CD14-positive monocyte (primary cell): ENCODE results near the gene PTPRR. TPM values are rescaled to one million over a fixed set of nuclear protein-coding genes. Genes with fewer than 3 reads are reported as not detected.
A peak's percentile ranks its signal among the peaks of the same experiment; 100 is the strongest.

ENCODE experiments used
- DNase-seq, 3 donors: peaks; one replicate each; pipeline ENCODE4 v3.0.0-alpha.2; 2011 to 2022
- H2AFZ ChIP-seq: 2 replicates; pipeline ENCODE4 v1.6.0; 2012; ENCODE audit warnings: mild to moderate bottlenecking, low read depth, low read length, inconsistent platforms; ENCODE audit not compliant: insufficient read depth, poor library complexity, severe bottlenecking
- H3K27ac ChIP-seq, 2 donors: 1 replicate in 1 of 2; 2 replicates in 1 of 2; pipeline ENCODE4 v1.5.1; 2012 to 2013; ENCODE audit warnings: low read length in 2 of 2, control low read depth in 1 of 2, inconsistent platforms in 1 of 2, low read depth in 1 of 2, mild to moderate bottlenecking in 1 of 2
- H3K27me3 ChIP-seq, 2 donors: one replicate each; pipeline versions ENCODE4 v1.6.0 to v1.6.1; 2011 to 2013; ENCODE audit warnings: low read length in 2 of 2; ENCODE audit not compliant: control insufficient read depth in 2 of 2, insufficient read depth in 2 of 2
- H3K36me3 ChIP-seq, 2 donors: replicated peaks in 1 of 2; 1 replicate in 1 of 2; 2 replicates in 1 of 2; pipeline versions ENCODE4 v1.5.1 to v1.6.1; 2012 to 2013; ENCODE audit warnings: low read length in 2 of 2, control low read depth in 1 of 2, inconsistent platforms in 1 of 2, mild to moderate bottlenecking in 1 of 2; ENCODE audit not compliant: insufficient read depth in 2 of 2, control insufficient read depth in 1 of 2
- H3K4me1 ChIP-seq, 2 donors: 1 replicate in 1 of 2; 2 replicates in 1 of 2; pipeline versions ENCODE4 v1.5.1 to v1.6.1; 2012 to 2013; ENCODE audit warnings: low read length in 2 of 2, control low read depth in 1 of 2, inconsistent platforms in 1 of 2, mild to moderate bottlenecking in 1 of 2, moderate library complexity in 1 of 2; ENCODE audit not compliant: insufficient read depth in 2 of 2, control insufficient read depth in 1 of 2
- H3K4me2 ChIP-seq: replicated peaks from 2 replicates; pipeline ENCODE3; 2012; ENCODE audit warnings: low read length, moderate library complexity, mild to moderate bottlenecking; ENCODE audit not compliant: poor library complexity, severe bottlenecking; ENCODE audit errors: extremely low read depth
- H3K4me3 ChIP-seq, 3 experiments: fragments of 200-600 bp in 1 of 3; sonication (generic) in 1 of 3; replicated peaks in 1 of 3; 1 replicate in 2 of 3; 2 replicates in 1 of 3; pipeline ENCODE4 v1.5.1; 2011 to 2013; ENCODE audit warnings: low read length in 3 of 3, mild to moderate bottlenecking in 3 of 3, control low read depth in 2 of 3, low read depth in 2 of 3, inconsistent platforms in 1 of 3, moderate library complexity in 1 of 3
- H3K79me2 ChIP-seq: 2 replicates; pipeline ENCODE4 v1.6.0; 2012; ENCODE audit warnings: mild to moderate bottlenecking, control low read depth, inconsistent platforms, low read length, moderate library complexity; ENCODE audit not compliant: insufficient read depth
- H3K9ac ChIP-seq: 2 replicates; pipeline ENCODE4 v1.6.0; 2017; ENCODE audit warnings: low read length, mild to moderate bottlenecking; ENCODE audit not compliant: insufficient read depth, poor library complexity, severe bottlenecking
- H3K9me3 ChIP-seq, 2 donors: replicated peaks in 1 of 2; 1 replicate in 1 of 2; 2 replicates in 1 of 2; pipeline versions ENCODE4 v1.5.1 to v1.6.1; 2012 to 2013; ENCODE audit warnings: low read length in 2 of 2, control low read depth in 1 of 2; ENCODE audit not compliant: control insufficient read depth in 1 of 2, insufficient read depth in 1 of 2
- H4K20me1 ChIP-seq: 2 replicates; pipeline ENCODE4 v1.6.0; 2012; ENCODE audit warnings: mild to moderate bottlenecking, low read length, control low read depth, moderate library complexity; ENCODE audit not compliant: insufficient read depth
- H3K27ac Mint-ChIP-seq, 7 donors: one replicate each; pipeline ENCODE4 v1.8.0; 2020; ENCODE audit warnings: mild to moderate bottlenecking in 7 of 7, mixed read lengths in 7 of 7, moderate library complexity in 6 of 7, inconsistent platforms in 2 of 7
- H3K27me3 Mint-ChIP-seq, 3 donors: one replicate each; pipeline ENCODE4 v1.8.0; 2021 to 2022; ENCODE audit warnings: low read depth in 3 of 3, mild to moderate bottlenecking in 3 of 3, mixed read lengths in 3 of 3, moderate library complexity in 3 of 3, inconsistent platforms in 1 of 3
- H3K36me3 Mint-ChIP-seq, 2 donors: one replicate each; pipeline ENCODE4 v1.8.0; 2020; ENCODE audit warnings: mixed read lengths in 2 of 2, inconsistent platforms in 1 of 2, mild to moderate bottlenecking in 1 of 2
- H3K4me1 Mint-ChIP-seq: one replicate; pipeline ENCODE4 v1.8.0; 2020; ENCODE audit warnings: mild to moderate bottlenecking, mixed read lengths
- H3K4me3 Mint-ChIP-seq, 2 donors: one replicate each; pipeline ENCODE4 v1.8.0; 2020; ENCODE audit warnings: mild to moderate bottlenecking in 2 of 2, mixed read lengths in 2 of 2, moderate library complexity in 1 of 2
- H3K9me3 Mint-ChIP-seq, 7 donors: one replicate each; pipeline ENCODE4 v1.8.0; 2020 to 2022; ENCODE audit warnings: mixed read lengths in 7 of 7, mild to moderate bottlenecking in 6 of 7, moderate library complexity in 6 of 7, inconsistent platforms in 2 of 7
- WGBS: methylation state at CpG from one replicate; pipeline ENCODE4 v1.1.5; 2013; ENCODE audit warnings: missing lambda C conversion rate; ENCODE audit not compliant: insufficient coverage; 5-methylcytosine and 5-hydroxymethylcytosine counted together
- intact Hi-C, 2 donors: fragments of 100-400 bp; cut with micrococcal nuclease; formaldehyde crosslinking; loops; one replicate each; pipeline versions ENCODE4 v1.15.0 to v1.15.1; 2023
- polyA plus RNA-seq, 3 donors: library from polyadenylated mRNA; depleted of rRNA in 1 of 3; unstranded in 2 of 3; stranded (reverse) in 1 of 3; fragments of 300-500 nt in 2 of 3; fragments of >200 nt in 1 of 3; fragmentation: Illumina TruSeq in 2 of 3; gene quantifications; 1 replicate in 2 of 3; 2 replicates in 1 of 3; pipeline ENCODE4 v1.2.3, GENCODE V29; 2012 to 2021
- TF ChIP-seq, protein P1 (sequence below): fragments of 200-600 bp; IDR thresholded peaks from one replicate; pipeline ENCODE4 v1.8.0; 2022; ENCODE audit warnings: antibody characterized with exemption, mild to moderate bottlenecking

The PTPRR gene
- polyA plus RNA-seq, 3 donors = not detected

DNA sequence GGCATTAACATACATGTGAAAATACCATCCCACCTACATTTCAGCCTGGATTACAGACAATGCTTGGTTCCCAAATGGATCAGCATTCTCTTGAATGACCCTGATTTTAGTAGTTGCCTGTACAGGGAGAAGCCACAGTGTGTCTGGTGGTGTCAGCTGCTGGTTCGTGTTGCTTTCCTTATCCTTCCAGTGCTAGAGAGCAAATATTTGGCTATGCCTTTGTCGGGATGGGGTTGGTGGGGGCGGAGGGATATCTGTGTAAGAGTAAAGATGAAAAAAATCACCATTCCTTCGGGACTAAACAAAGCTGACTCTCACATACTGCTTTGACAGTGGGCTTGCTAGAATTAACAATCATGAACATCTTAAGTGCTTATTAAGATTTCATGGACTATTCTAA, 96.0 kb downstream of the PTPRR start:
- H3K79me2 ChIP-seq = no peaks in the 10 kb centered on the region
- H4K20me1 ChIP-seq = no peaks in the 10 kb centered on the region
- intact Hi-C loops = no loop called here
- no peaks in the 10 kb centered on the region for H3K4me1 ChIP-seq
- DNase-seq = no peak
- no peak overlapping the region for H2AFZ ChIP-seq
- no CpG with 5 or more reads among the region's 4 CpGs for WGBS
- H3K27ac Mint-ChIP-seq = no peak overlapping the region
- H3K9ac ChIP-seq = no peak overlapping the region
- H3K27ac ChIP-seq = no peak overlapping the region
- H3K4me1 Mint-ChIP-seq = no peaks in the 10 kb centered on the region
- H3K4me2 ChIP-seq = no peak overlapping the region
- no peaks in the 10 kb centered on the region for H3K36me3 Mint-ChIP-seq
- no peaks in the 10 kb centered on the region for H3K36me3 ChIP-seq
- H3K4me3 ChIP-seq = no peak overlapping the region
- no peak overlapping the region for H3K4me3 Mint-ChIP-seq
- peaks cover 4 to 5% of the 10 kb centered on the region in 2 donors for H3K9me3 ChIP-seq
- H3K27me3 Mint-ChIP-seq = peaks cover 0 to 2% (median 1%) of the 10 kb centered on the region in 3 donors
- no peaks in the 10 kb centered on the region for H3K27me3 ChIP-seq
- TF ChIP-seq, protein P1, sequence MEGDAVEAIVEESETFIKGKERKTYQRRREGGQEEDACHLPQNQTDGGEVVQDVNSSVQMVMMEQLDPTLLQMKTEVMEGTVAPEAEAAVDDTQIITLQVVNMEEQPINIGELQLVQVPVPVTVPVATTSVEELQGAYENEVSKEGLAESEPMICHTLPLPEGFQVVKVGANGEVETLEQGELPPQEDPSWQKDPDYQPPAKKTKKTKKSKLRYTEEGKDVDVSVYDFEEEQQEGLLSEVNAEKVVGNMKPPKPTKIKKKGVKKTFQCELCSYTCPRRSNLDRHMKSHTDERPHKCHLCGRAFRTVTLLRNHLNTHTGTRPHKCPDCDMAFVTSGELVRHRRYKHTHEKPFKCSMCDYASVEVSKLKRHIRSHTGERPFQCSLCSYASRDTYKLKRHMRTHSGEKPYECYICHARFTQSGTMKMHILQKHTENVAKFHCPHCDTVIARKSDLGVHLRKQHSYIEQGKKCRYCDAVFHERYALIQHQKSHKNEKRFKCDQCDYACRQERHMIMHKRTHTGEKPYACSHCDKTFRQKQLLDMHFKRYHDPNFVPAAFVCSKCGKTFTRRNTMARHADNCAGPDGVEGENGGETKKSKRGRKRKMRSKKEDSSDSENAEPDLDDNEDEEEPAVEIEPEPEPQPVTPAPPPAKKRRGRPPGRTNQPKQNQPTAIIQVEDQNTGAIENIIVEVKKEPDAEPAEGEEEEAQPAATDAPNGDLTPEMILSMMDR = no peak
- H3K9me3 Mint-ChIP-seq = peaks cover 6 to 12% (median 9%) of the 10 kb centered on the region in 7 donors

DNA sequence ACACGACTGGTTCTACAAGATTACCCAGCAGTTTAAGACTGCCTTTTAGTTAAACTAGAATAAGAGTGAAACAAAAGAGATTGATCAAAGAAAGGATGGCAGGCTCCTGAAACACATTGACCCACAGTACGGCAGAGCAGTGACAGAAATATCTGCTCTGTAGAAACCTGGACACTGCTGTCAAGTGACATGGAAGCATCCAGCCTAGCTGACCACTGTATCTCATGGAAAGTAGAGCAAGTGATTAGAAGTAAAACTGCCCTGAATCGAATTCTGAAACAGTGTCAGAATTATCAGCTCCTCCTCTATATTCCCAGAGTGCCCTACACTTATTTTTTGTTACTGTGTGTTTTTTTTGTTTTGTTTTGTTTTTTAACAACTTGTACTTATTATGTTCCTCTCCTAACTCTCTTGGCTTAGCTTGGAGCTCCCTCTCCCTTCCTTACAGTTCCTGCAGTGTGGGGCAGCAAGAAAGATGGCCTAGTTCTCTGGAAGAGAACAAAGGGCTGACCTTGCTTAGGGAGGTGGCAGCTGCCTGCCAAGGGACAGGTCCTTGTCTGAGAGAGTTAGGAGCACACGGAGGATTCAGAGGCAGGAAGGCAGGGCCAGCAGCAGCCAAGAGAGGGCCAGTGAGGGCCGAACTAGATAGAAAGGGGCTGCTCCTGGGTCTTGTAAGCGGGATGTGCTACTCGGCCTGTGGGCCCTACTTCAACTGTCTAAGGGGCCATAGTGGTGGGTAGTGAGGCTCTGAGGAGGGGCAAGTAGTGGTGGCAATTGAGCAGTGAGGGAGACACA, 97.2 kb downstream of the PTPRR start:
- H3K4me3 ChIP-seq = no peak overlapping the region
- H3K4me3 Mint-ChIP-seq = peak overlapping the region in 1 of 2 donors; percentile 17
- no peak overlapping the region for H3K9ac ChIP-seq
- intact Hi-C loops = no loop called here
- no peak overlapping the region for H3K4me2 ChIP-seq
- no peaks in the 10 kb centered on the region for H3K36me3 ChIP-seq
- H3K9me3 Mint-ChIP-seq = peaks cover 6 to 13% (median 9%) of the 10 kb centered on the region in 7 donors
- peaks cover 0 to 2% (median 1%) of the 10 kb centered on the region in 3 donors for H3K27me3 Mint-ChIP-seq
- no peak overlapping the region for H3K27ac Mint-ChIP-seq
- TF ChIP-seq, protein P1 = no peak
- H3K27me3 ChIP-seq = no peaks in the 10 kb centered on the region
- H3K27ac ChIP-seq = no peak overlapping the region
- no peaks in the 10 kb centered on the region for H3K36me3 Mint-ChIP-seq
- no peak overlapping the region for H2AFZ ChIP-seq
- no peaks in the 10 kb centered on the region for H4K20me1 ChIP-seq
- peaks cover 4 to 5% of the 10 kb centered on the region in 2 donors for H3K9me3 ChIP-seq
- no peaks in the 10 kb centered on the region for H3K79me2 ChIP-seq
- H3K4me1 ChIP-seq = no peaks in the 10 kb centered on the region
- H3K4me1 Mint-ChIP-seq = no peaks in the 10 kb centered on the region
- WGBS = 94% methylated on average over 5 of the region's 7 CpGs
- no peak for DNase-seq
